H1 (cell line): ENCODE measurements around the gene RABGGTA. TPM values are rescaled to one million over a fixed set of nuclear protein-coding genes. Genes with fewer than 3 reads are reported as not detected.

Experiments
- CTBP2 ChIP-seq: IDR thresholded peaks from 2 replicates; pipeline ENCODE4 v1.7.0; 2011; ENCODE audit warnings: borderline replicate concordance, mild to moderate bottlenecking, moderate library complexity, mixed read lengths, low read length; ENCODE audit not compliant: insufficient read depth, insufficient read length
- FOSL1 ChIP-seq: IDR thresholded peaks from 2 replicates; pipeline ENCODE4 v1.6.1; 2011; ENCODE audit warnings: mild to moderate bottlenecking, low read depth, low read length, moderate library complexity; ENCODE audit not compliant: insufficient read depth
- RFX5 ChIP-seq: IDR thresholded peaks from 2 replicates; pipeline ENCODE4 v1.6.1; 2011; ENCODE audit warnings: low read depth, low read length, improper control_type of control experiment, borderline replicate concordance
- polyA plus RNA-seq, 7 experiments: library from polyadenylated mRNA; depleted of rRNA in 3 of 7; stranded (reverse) in 5 of 7; unstranded in 2 of 7; fragments of >200 nt in 5 of 7; fragments of 200-250 nt in 2 of 7; gene quantifications; 1 replicate in 5 of 7; 2 replicates in 1 of 7; 4 replicates in 1 of 7; pipeline versions ENCODE4 v1.2.1 to v1.2.3, GENCODE V29; 2011 to 2013; ENCODE audit warnings: missing spikeins in 2 of 7, mixed read lengths in 2 of 7
- total RNA-seq: library from RNA; stranded (reverse); fragmentation: NEBNext Ultra II Directional; extraction: Animal tissue kit (Norgen Biotek cat#: 25700); gene quantifications from 2 replicates; pipeline ENCODE4 v1.2.1, GENCODE V29; 2021
- TF ChIP-seq, protein P1 (sequence below): fragments of 300-600 bp; sonication (generic); IDR thresholded peaks from 2 replicates; pipeline ENCODE4 v1.7.1; 2012; ENCODE audit warnings: low read length, moderate library complexity, mild to moderate bottlenecking, inconsistent platforms; ENCODE audit not compliant: insufficient replicate concordance

Gene RABGGTA
- total and polyA plus RNA-seq, 2 of the 8 experiments (the other 6 are each of a cell fraction or from before 2014, with no cell fraction given) = 16.0 to 49.8 TPM

DNA sequence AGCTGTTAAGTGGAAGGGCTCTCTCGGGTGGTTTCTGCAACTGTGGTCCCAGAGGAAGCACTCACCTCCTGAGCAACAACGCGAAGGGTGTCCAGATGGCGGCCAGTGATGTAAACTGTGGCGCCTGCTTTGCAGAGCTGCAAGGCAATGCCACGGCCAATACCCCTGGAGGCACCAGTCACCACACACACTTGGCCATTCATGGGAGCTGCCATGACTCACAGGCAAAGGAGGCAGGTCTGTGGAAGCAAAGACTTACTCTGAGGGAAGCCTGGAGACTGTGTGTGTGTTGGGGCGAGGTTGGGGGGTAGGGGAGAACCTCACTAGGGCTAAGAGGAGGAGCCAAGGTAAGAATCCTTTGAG, 27.5 kb upstream of the RABGGTA start (continued):
- TF ChIP-seq, protein P1, sequence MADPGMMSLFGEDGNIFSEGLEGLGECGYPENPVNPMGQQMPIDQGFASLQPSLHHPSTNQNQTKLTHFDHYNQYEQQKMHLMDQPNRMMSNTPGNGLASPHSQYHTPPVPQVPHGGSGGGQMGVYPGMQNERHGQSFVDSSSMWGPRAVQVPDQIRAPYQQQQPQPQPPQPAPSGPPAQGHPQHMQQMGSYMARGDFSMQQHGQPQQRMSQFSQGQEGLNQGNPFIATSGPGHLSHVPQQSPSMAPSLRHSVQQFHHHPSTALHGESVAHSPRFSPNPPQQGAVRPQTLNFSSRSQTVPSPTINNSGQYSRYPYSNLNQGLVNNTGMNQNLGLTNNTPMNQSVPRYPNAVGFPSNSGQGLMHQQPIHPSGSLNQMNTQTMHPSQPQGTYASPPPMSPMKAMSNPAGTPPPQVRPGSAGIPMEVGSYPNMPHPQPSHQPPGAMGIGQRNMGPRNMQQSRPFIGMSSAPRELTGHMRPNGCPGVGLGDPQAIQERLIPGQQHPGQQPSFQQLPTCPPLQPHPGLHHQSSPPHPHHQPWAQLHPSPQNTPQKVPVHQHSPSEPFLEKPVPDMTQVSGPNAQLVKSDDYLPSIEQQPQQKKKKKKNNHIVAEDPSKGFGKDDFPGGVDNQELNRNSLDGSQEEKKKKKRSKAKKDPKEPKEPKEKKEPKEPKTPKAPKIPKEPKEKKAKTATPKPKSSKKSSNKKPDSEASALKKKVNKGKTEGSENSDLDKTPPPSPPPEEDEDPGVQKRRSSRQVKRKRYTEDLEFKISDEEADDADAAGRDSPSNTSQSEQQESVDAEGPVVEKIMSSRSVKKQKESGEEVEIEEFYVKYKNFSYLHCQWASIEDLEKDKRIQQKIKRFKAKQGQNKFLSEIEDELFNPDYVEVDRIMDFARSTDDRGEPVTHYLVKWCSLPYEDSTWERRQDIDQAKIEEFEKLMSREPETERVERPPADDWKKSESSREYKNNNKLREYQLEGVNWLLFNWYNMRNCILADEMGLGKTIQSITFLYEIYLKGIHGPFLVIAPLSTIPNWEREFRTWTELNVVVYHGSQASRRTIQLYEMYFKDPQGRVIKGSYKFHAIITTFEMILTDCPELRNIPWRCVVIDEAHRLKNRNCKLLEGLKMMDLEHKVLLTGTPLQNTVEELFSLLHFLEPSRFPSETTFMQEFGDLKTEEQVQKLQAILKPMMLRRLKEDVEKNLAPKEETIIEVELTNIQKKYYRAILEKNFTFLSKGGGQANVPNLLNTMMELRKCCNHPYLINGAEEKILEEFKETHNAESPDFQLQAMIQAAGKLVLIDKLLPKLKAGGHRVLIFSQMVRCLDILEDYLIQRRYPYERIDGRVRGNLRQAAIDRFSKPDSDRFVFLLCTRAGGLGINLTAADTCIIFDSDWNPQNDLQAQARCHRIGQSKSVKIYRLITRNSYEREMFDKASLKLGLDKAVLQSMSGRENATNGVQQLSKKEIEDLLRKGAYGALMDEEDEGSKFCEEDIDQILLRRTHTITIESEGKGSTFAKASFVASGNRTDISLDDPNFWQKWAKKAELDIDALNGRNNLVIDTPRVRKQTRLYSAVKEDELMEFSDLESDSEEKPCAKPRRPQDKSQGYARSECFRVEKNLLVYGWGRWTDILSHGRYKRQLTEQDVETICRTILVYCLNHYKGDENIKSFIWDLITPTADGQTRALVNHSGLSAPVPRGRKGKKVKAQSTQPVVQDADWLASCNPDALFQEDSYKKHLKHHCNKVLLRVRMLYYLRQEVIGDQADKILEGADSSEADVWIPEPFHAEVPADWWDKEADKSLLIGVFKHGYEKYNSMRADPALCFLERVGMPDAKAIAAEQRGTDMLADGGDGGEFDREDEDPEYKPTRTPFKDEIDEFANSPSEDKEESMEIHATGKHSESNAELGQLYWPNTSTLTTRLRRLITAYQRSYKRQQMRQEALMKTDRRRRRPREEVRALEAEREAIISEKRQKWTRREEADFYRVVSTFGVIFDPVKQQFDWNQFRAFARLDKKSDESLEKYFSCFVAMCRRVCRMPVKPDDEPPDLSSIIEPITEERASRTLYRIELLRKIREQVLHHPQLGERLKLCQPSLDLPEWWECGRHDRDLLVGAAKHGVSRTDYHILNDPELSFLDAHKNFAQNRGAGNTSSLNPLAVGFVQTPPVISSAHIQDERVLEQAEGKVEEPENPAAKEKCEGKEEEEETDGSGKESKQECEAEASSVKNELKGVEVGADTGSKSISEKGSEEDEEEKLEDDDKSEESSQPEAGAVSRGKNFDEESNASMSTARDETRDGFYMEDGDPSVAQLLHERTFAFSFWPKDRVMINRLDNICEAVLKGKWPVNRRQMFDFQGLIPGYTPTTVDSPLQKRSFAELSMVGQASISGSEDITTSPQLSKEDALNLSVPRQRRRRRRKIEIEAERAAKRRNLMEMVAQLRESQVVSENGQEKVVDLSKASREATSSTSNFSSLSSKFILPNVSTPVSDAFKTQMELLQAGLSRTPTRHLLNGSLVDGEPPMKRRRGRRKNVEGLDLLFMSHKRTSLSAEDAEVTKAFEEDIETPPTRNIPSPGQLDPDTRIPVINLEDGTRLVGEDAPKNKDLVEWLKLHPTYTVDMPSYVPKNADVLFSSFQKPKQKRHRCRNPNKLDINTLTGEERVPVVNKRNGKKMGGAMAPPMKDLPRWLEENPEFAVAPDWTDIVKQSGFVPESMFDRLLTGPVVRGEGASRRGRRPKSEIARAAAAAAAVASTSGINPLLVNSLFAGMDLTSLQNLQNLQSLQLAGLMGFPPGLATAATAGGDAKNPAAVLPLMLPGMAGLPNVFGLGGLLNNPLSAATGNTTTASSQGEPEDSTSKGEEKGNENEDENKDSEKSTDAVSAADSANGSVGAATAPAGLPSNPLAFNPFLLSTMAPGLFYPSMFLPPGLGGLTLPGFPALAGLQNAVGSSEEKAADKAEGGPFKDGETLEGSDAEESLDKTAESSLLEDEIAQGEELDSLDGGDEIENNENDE = no peak
- TF ChIP-seq CTBP2 (no peak), RFX5 (no peak), FOSL1 (no peak)
